HG03064 (cell line): ENCODE measurements around the gene LPIN1.
"Not testable (repeated sequence)": the region's sequence is repeated elsewhere in the genome, so short reads cannot be mapped to it uniquely, and the experiment has no call there.

ENCODE experiments used
- ATAC-seq: cut with Tn5 transposase; IDR thresholded peaks from one replicate; pipeline ENCODE4 v1.9.1; 2021; ENCODE audit warnings: low read depth; ENCODE audit not compliant: unreplicated experiment

Gene LPIN1

GRCh38 chr2:11856095-11856494 lies 109.7 kb downstream of the LPIN1 start:
- ATAC-seq: no peak

- ATAC-seq: no peak
Measured at GRCh38 chr2:11858883-11859282, 112.5 kb downstream of the LPIN1 start.

- ATAC-seq: not testable (repeated sequence)
Measured at GRCh38 chr2:11859975-11860374, 113.5 kb downstream of the LPIN1 start.

- ATAC-seq: peak; percentile 40
Measured at GRCh38 chr2:11861044-11861443, 114.6 kb downstream of the LPIN1 start.

GRCh38 chr2:11862049-11862448 lies 115.6 kb downstream of the LPIN1 start:
- ATAC-seq: peak; percentile 40

GRCh38 chr2:11863103-11863502 lies 116.7 kb downstream of the LPIN1 start:
- ATAC-seq: no peak

- ATAC-seq: no peak
Measured at GRCh38 chr2:11863513-11864328, 117.3 kb downstream of the LPIN1 start.

GRCh38 chr2:11864724-11865123 lies 118.3 kb downstream of the LPIN1 start:
- ATAC-seq: no peak

- no peak for ATAC-seq
Measured at GRCh38 chr2:11865378-11865777, 118.9 kb downstream of the LPIN1 start.

- no peak for ATAC-seq
Measured at GRCh38 chr2:11865805-11866204, 119.4 kb downstream of the LPIN1 start.

GRCh38 chr2:11866358-11867335 lies 120.2 kb downstream of the LPIN1 start:
- no peak for ATAC-seq

- no peak for ATAC-seq
Measured at GRCh38 chr2:11867926-11868325, 121.5 kb downstream of the LPIN1 start.

- ATAC-seq: no peak
Measured at GRCh38 chr2:11869391-11869991, 123.1 kb downstream of the LPIN1 start.

- no peak for ATAC-seq
Measured at GRCh38 chr2:11870064-11870463, 123.6 kb downstream of the LPIN1 start.

- ATAC-seq: no peak
Measured at GRCh38 chr2:11870584-11870983, 124.2 kb downstream of the LPIN1 start.

GRCh38 chr2:11871421-11871820 lies 125.0 kb downstream of the LPIN1 start:
- ATAC-seq: no peak

- no peak for ATAC-seq
Measured at GRCh38 chr2:11872247-11872947, 126.0 kb downstream of the LPIN1 start.

GRCh38 chr2:11872948-11873269 lies 126.5 kb downstream of the LPIN1 start:
- no peak for ATAC-seq

GRCh38 chr2:11873356-11874154 lies 127.1 kb downstream of the LPIN1 start:
- ATAC-seq: no peak

- ATAC-seq: no peak
Measured at GRCh38 chr2:11874861-11875260, 128.4 kb downstream of the LPIN1 start.
